ENCODE measurements around the gene LRRC4C.
A peak's percentile ranks its signal among the peaks of the same experiment; 100 is the strongest.

LRRC4C gene

GRCh38 chr11:41459465-41460401 lies at the start of gene LRRC4C:
Gene LRRC4C (minus strand): TSS chr11:41459652.
- DNase-seq (ENCODE audit: low spot score), result no peak

GRCh38 chr11:41508121-41508520 lies 48.7 kb upstream of the LRRC4C start:
- no peak for DNase-seq (ENCODE audit: low spot score)

GRCh38 chr11:41499429-41499828 lies 40.0 kb upstream of the LRRC4C start:
- DNase-seq (ENCODE audit: low spot score), result no peak

GRCh38 chr11:41498726-41499125 lies 39.3 kb upstream of the LRRC4C start:
- peak; percentile 10 for DNase-seq (ENCODE audit: low spot score)

GRCh38 chr11:41497974-41498373 lies 38.5 kb upstream of the LRRC4C start:
- peak; percentile 7 for DNase-seq (ENCODE audit: low spot score)

GRCh38 chr11:41494716-41495115 lies 35.3 kb upstream of the LRRC4C start:
- no peak for DNase-seq (ENCODE audit: low spot score)

GRCh38 chr11:41486424-41486823 lies 27.0 kb upstream of the LRRC4C start:
- peak; percentile 6 for DNase-seq (ENCODE audit: low spot score)

GRCh38 chr11:41483956-41484355 lies 24.5 kb upstream of the LRRC4C start:
- DNase-seq (ENCODE audit: low spot score), result no peak

GRCh38 chr11:41479179-41479578 lies 19.7 kb upstream of the LRRC4C start:
- no peak for DNase-seq (ENCODE audit: low spot score)

- DNase-seq (ENCODE audit: low spot score), result peak; percentile 11
Observed at GRCh38 chr11:41461057-41461681, 1.7 kb upstream of the LRRC4C start.

- DNase-seq (ENCODE audit: low spot score), result no peak
Observed at GRCh38 chr11:41458641-41459040, 811 bp downstream of the LRRC4C start.

- DNase-seq (ENCODE audit: low spot score), result no peak
Observed at GRCh38 chr11:41458154-41458553, 1.3 kb downstream of the LRRC4C start.

GRCh38 chr11:41457216-41458014 lies 2.0 kb downstream of the LRRC4C start:
- no peak for DNase-seq (ENCODE audit: low spot score)

- no peak for DNase-seq (ENCODE audit: low spot score)
Observed at GRCh38 chr11:41456269-41456668, 3.2 kb downstream of the LRRC4C start.

GRCh38 chr11:41451011-41451410 lies 8.4 kb downstream of the LRRC4C start:
- DNase-seq (ENCODE audit: low spot score), result no peak

GRCh38 chr11:41449483-41450050 lies 9.9 kb downstream of the LRRC4C start:
- no peak for DNase-seq (ENCODE audit: low spot score)

GRCh38 chr11:41446566-41446965 lies 12.9 kb downstream of the LRRC4C start:
- DNase-seq (ENCODE audit: low spot score), result no peak

GRCh38 chr11:41446107-41446506 lies 13.3 kb downstream of the LRRC4C start:
- DNase-seq (ENCODE audit: low spot score), result no peak

GRCh38 chr11:41437006-41437490 lies 22.4 kb downstream of the LRRC4C start:
- DNase-seq (ENCODE audit: low spot score), result no peak

GRCh38 chr11:41435531-41435930 lies 23.9 kb downstream of the LRRC4C start:
- no peak for DNase-seq (ENCODE audit: low spot score)

GRCh38 chr11:41431784-41432183 lies 27.7 kb downstream of the LRRC4C start:
- DNase-seq (ENCODE audit: low spot score), result no peak

GRCh38 chr11:41419901-41420300 lies 39.6 kb downstream of the LRRC4C start:
- DNase-seq (ENCODE audit: low spot score), result no peak
